ENCODE data around the gene FATE1.

The FATE1 gene

DNA sequence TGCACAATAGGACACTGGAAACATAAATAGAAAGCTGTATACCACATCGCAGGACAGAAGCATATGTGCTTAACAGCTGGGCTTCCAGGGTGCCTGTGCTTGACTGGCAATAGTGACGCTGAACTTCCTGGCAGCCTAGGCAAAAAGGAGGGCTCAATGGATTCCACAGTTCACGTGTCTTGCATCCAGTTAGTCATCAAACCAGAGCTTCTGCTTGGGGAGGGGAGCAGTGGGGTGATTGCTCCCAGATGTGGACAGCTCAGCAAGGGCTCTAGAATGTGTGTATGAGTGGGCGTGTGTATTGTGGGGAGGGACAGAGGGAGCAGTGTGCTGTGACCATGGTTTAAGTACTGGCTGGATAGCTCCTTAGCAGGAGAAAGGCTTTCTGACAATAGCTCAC lies 18.3 kb upstream of the FATE1 start:
- Histone ChIP-seq H3K4ac (ENCODE audit: low read depth in 1 of 2, low read length in 2 of 2) (no peak overlapping the region), H2AFZ (ENCODE audit: low read depth, low read length) (no peak overlapping the region), H3K9ac (ENCODE audit: low read length) (peak overlapping the region; percentile 85), H2BK120ac (ENCODE audit: low read depth, low read length) (no peak overlapping the region), H3K23ac (ENCODE audit: low read length in 2 of 2) (no peak overlapping the region), H2BK12ac (ENCODE audit: low read length in 2 of 2) (no peak overlapping the region), H3K4me1 (ENCODE audit: control insufficient read depth, insufficient read depth, low read depth, low read length) (no peaks in the 10 kb centered on the region), H3K4me2 (ENCODE audit: low read length, poor library complexity, severe bottlenecking) (no peak overlapping the region), H3K4me3 (ENCODE audit: insufficient read depth in 1 of 2, low read depth in 1 of 2, low read length in 2 of 2) (peak overlapping the region in 1 of 2 experiments; percentile 70), H2AK5ac (ENCODE audit: low read length, severe bottlenecking) (no peak overlapping the region), H3K79me1 (replicated peaks; ENCODE audit: low read length, poor library complexity, severe bottlenecking) (no peaks in the 10 kb centered on the region), H3K14ac (ENCODE audit: low read length in 2 of 2) (no peak overlapping the region), H4K91ac (ENCODE audit: low read length) (no peak overlapping the region), H2BK15ac (ENCODE audit: low read depth, poor library complexity, severe bottlenecking) (no peak overlapping the region), H3K9me3 (ENCODE audit: control insufficient read depth, low read length) (no peaks in the 10 kb centered on the region), H3K27ac (ENCODE audit: low read length, poor library complexity, severe bottlenecking) (no peak overlapping the region), H3K36me3 (ENCODE audit: control insufficient read depth in 1 of 2, insufficient read depth in 2 of 2, low read depth in 1 of 2, low read length in 2 of 2) (no peaks in the 10 kb centered on the region), H4K8ac (ENCODE audit: low read length) (no peak overlapping the region), H2BK5ac (ENCODE audit: low read depth, low read length, poor library complexity, severe bottlenecking) (no peak overlapping the region), H3K18ac (ENCODE audit: low read depth in 1 of 2, low read length in 2 of 2) (no peak overlapping the region), H3K27me3 (ENCODE audit: control insufficient read depth in 1 of 2, insufficient read depth in 1 of 2, low read length in 2 of 2) (peaks cover 0 to 27% of the 10 kb centered on the region in 2 experiments)
- WGBS = 68% methylated on average over 4 of the region's 4 CpGs
- no peak for DNase-seq

DNA sequence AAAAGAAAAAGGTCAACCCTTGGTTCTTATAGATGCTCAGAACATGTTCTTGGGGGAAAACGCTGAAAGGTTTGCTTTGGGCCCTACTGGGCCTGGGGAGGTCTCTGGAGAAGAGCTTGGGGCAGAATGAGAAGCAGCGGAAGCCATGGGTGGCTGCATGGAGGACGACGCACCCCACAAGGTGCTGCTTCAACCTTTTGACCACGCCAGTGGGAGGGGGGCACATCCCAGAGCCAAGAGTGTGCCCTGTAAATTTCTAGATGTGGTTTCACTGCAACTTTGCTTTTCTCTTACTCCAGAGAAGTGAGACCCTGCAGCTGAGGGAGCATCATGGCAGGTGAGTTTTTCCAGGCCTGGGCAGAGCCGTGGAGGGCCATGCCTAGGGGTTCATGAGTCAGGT lies 17.4 kb upstream of the FATE1 start:
- Histone ChIP-seq H3K4ac (ENCODE audit: low read depth in 1 of 2, low read length in 2 of 2) (no peak overlapping the region), H2BK12ac (ENCODE audit: low read length in 2 of 2) (no peak overlapping the region), H3K23ac (ENCODE audit: low read length in 2 of 2) (no peak overlapping the region), H3K36me3 (ENCODE audit: control insufficient read depth in 1 of 2, insufficient read depth in 2 of 2, low read depth in 1 of 2, low read length in 2 of 2) (no peaks in the 10 kb centered on the region), H2BK15ac (ENCODE audit: low read depth, poor library complexity, severe bottlenecking) (no peak overlapping the region), H2AK5ac (ENCODE audit: low read length, severe bottlenecking) (no peak overlapping the region), H3K9ac (ENCODE audit: low read length) (no peak overlapping the region), H3K14ac (ENCODE audit: low read length in 2 of 2) (no peak overlapping the region), H3K4me3 (ENCODE audit: insufficient read depth in 1 of 2, low read depth in 1 of 2, low read length in 2 of 2) (no peak overlapping the region), H4K8ac (ENCODE audit: low read length) (no peak overlapping the region), H2BK120ac (ENCODE audit: low read depth, low read length) (no peak overlapping the region), H3K4me2 (ENCODE audit: low read length, poor library complexity, severe bottlenecking) (no peak overlapping the region), H2BK5ac (ENCODE audit: low read depth, low read length, poor library complexity, severe bottlenecking) (no peak overlapping the region), H4K91ac (ENCODE audit: low read length) (no peak overlapping the region), H3K9me3 (ENCODE audit: control insufficient read depth, low read length) (no peaks in the 10 kb centered on the region), H3K18ac (ENCODE audit: low read depth in 1 of 2, low read length in 2 of 2) (no peak overlapping the region), H3K27me3 (ENCODE audit: control insufficient read depth in 1 of 2, insufficient read depth in 1 of 2, low read length in 2 of 2) (peaks cover 0 to 26% of the 10 kb centered on the region in 2 experiments), H3K79me1 (replicated peaks; ENCODE audit: low read length, poor library complexity, severe bottlenecking) (no peaks in the 10 kb centered on the region), H2AFZ (ENCODE audit: low read depth, low read length) (no peak overlapping the region), H3K27ac (ENCODE audit: low read length, poor library complexity, severe bottlenecking) (no peak overlapping the region), H3K4me1 (ENCODE audit: control insufficient read depth, insufficient read depth, low read depth, low read length) (no peaks in the 10 kb centered on the region)
- 84% methylated on average over 6 of the region's 6 CpGs for WGBS
- no peak for DNase-seq

DNA sequence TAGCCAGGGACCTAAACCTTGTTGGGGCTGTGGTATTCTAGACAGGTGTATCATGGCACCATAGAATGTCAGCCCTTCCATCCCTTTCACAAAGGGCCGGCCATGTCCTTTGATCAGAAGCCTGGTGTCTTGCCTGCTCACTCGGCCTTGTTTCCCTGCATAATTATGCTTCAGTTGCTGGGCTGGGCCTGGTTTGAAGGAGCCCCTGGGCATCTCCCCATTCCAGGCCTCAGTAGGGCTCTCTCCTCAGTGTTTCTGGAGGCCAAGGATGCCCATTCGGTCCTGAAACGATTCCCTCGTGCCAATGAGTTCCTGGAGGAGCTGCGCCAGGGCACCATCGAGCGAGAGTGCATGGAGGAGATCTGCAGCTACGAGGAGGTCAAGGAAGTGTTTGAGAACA lies 16.1 kb upstream of the FATE1 start:
- Histone ChIP-seq H2BK15ac (ENCODE audit: low read depth, poor library complexity, severe bottlenecking) (no peak overlapping the region), H2BK120ac (ENCODE audit: low read depth, low read length) (no peak overlapping the region), H3K4me2 (ENCODE audit: low read length, poor library complexity, severe bottlenecking) (no peak overlapping the region), H3K23ac (ENCODE audit: low read length in 2 of 2) (no peak overlapping the region), H3K36me3 (ENCODE audit: control insufficient read depth in 1 of 2, insufficient read depth in 2 of 2, low read depth in 1 of 2, low read length in 2 of 2) (no peaks in the 10 kb centered on the region), H2BK12ac (ENCODE audit: low read length in 2 of 2) (no peak overlapping the region), H3K4ac (ENCODE audit: low read depth in 1 of 2, low read length in 2 of 2) (no peak overlapping the region), H3K9me3 (ENCODE audit: control insufficient read depth, low read length) (no peaks in the 10 kb centered on the region), H4K8ac (ENCODE audit: low read length) (no peak overlapping the region), H3K9ac (ENCODE audit: low read length) (no peak overlapping the region), H3K27me3 (ENCODE audit: control insufficient read depth in 1 of 2, insufficient read depth in 1 of 2, low read length in 2 of 2) (peaks cover 0 to 24% of the 10 kb centered on the region in 2 experiments), H3K14ac (ENCODE audit: low read length in 2 of 2) (no peak overlapping the region), H3K79me1 (replicated peaks; ENCODE audit: low read length, poor library complexity, severe bottlenecking) (no peaks in the 10 kb centered on the region), H2AFZ (ENCODE audit: low read depth, low read length) (no peak overlapping the region), H3K27ac (ENCODE audit: low read length, poor library complexity, severe bottlenecking) (no peak overlapping the region), H3K18ac (ENCODE audit: low read depth in 1 of 2, low read length in 2 of 2) (no peak overlapping the region), H2AK5ac (ENCODE audit: low read length, severe bottlenecking) (no peak overlapping the region), H4K91ac (ENCODE audit: low read length) (no peak overlapping the region), H2BK5ac (ENCODE audit: low read depth, low read length, poor library complexity, severe bottlenecking) (no peak overlapping the region), H3K4me3 (ENCODE audit: insufficient read depth in 1 of 2, low read depth in 1 of 2, low read length in 2 of 2) (no peak overlapping the region), H3K4me1 (ENCODE audit: control insufficient read depth, insufficient read depth, low read depth, low read length) (no peaks in the 10 kb centered on the region)
- no peak for DNase-seq
- WGBS = 81% methylated on average over 9 of the region's 9 CpGs

DNA sequence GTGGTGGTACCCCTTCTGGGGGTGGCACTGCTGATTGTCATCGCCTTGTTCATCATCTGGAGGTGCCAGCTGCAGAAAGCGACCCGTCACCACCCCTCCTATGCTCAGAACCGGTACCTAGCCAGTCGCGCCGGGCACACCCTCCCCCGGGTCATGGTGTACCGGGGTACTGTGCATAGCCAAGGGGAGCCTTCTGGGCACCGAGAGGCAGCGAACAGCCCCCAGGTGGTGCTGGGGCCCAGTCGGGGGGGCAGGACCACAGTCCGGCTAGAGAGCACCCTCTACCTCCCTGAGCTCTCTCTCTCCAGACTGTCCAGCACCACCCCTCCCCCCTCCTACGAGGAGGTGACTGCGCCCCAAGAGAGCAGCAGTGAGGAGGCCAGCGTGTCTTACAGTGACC lies 15.3 kb upstream of the FATE1 start:
- no peak overlapping the region for H3K23ac ChIP-seq (ENCODE audit: low read length in 2 of 2)
- no peak overlapping the region for H4K91ac ChIP-seq (ENCODE audit: low read length)
- no peak overlapping the region for H2AFZ ChIP-seq (ENCODE audit: low read depth, low read length)
- H3K9me3 ChIP-seq (ENCODE audit: control insufficient read depth, low read length) = no peaks in the 10 kb centered on the region
- no peak overlapping the region for H2AK5ac ChIP-seq (ENCODE audit: low read length, severe bottlenecking)
- no peaks in the 10 kb centered on the region for H3K36me3 ChIP-seq (ENCODE audit: control insufficient read depth in 1 of 2, insufficient read depth in 2 of 2, low read depth in 1 of 2, low read length in 2 of 2)
- no peak overlapping the region for H4K8ac ChIP-seq (ENCODE audit: low read length)
- no peak overlapping the region for H3K9ac ChIP-seq (ENCODE audit: low read length)
- H2BK5ac ChIP-seq (ENCODE audit: low read depth, low read length, poor library complexity, severe bottlenecking) = no peak overlapping the region
- no peak overlapping the region for H3K14ac ChIP-seq (ENCODE audit: low read length in 2 of 2)
- no peaks in the 10 kb centered on the region for H3K4me1 ChIP-seq (ENCODE audit: control insufficient read depth, insufficient read depth, low read depth, low read length)
- no peak overlapping the region for H2BK120ac ChIP-seq (ENCODE audit: low read depth, low read length)
- H3K4me3 ChIP-seq (ENCODE audit: insufficient read depth in 1 of 2, low read depth in 1 of 2, low read length in 2 of 2) = no peak overlapping the region
- H3K4ac ChIP-seq (ENCODE audit: low read depth in 1 of 2, low read length in 2 of 2) = no peak overlapping the region
- no peak overlapping the region for H3K18ac ChIP-seq (ENCODE audit: low read depth in 1 of 2, low read length in 2 of 2)
- DNase-seq = no peak
- no peaks in the 10 kb centered on the region for H3K79me1 ChIP-seq (replicated peaks; ENCODE audit: low read length, poor library complexity, severe bottlenecking)
- no peak overlapping the region for H2BK15ac ChIP-seq (ENCODE audit: low read depth, poor library complexity, severe bottlenecking)
- H3K4me2 ChIP-seq (ENCODE audit: low read length, poor library complexity, severe bottlenecking) = no peak overlapping the region
- H3K27me3 ChIP-seq (ENCODE audit: control insufficient read depth in 1 of 2, insufficient read depth in 1 of 2, low read length in 2 of 2) = peaks cover 0 to 32% of the 10 kb centered on the region in 2 experiments
- WGBS = 86% methylated on average over 9 of the region's 16 CpGs
- H3K27ac ChIP-seq (ENCODE audit: low read length, poor library complexity, severe bottlenecking) = no peak overlapping the region
- no peak overlapping the region for H2BK12ac ChIP-seq (ENCODE audit: low read length in 2 of 2)

Measured in mesenchymal stem cell (in vitro differentiated cells and primary cell).